Measurements from ENCODE around the gene FRRS1L.

Gene FRRS1L

DNA sequence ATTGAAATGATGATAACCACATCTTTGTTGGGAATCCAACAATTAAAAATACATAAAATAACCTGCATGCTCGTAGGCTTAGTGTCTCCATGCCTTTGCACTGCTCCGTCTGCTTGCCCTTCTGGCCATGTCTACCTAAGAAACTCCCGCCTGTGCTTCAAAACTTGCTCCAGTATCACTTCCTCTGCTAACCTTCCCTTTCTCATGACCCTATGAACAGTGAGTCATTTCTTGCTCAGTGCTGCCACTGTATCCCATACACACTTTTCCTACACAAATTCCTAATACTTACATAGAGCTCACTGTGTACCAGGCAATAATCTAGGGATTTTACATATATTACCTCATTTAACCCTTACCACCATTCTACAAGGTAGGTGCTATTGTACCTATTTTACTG lies 80.8 kb downstream of the FRRS1L start:
- TF ChIP-seq ZBTB7A (IDR thresholded peaks at IDR 0.05; ENCODE audit: low read depth): no peak
- no peak for TF ChIP-seq TCF12 (IDR thresholded peaks at IDR 0.05; ENCODE audit: low read depth)
- TF ChIP-seq, protein P1, sequence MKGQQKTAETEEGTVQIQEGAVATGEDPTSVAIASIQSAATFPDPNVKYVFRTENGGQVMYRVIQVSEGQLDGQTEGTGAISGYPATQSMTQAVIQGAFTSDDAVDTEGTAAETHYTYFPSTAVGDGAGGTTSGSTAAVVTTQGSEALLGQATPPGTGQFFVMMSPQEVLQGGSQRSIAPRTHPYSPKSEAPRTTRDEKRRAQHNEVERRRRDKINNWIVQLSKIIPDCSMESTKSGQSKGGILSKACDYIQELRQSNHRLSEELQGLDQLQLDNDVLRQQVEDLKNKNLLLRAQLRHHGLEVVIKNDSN (IDR thresholded peaks at IDR 0.05): no peak

DNA sequence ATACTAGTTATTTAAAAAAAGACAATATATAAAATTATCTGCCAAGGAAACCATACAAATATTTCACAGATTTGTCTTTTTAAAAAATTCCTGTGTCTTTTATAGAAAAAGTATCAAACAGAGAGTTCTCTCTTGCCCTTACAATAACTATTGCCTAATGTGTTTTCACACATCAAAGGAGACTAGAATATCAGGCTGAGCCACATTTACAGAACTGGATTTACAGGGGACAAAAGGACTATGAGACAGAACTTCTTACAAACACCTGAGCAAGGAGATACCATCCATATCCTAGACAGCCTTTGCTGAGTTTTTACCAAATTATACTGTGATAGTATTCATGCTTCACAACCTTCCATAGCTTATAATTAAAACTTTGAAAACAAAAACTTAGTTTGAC lies 81.5 kb downstream of the FRRS1L start:
- TF ChIP-seq ZBTB7A (IDR thresholded peaks at IDR 0.05; ENCODE audit: low read depth) (no peak), RAD21 (IDR thresholded peaks at IDR 0.05; ENCODE audit: low read depth) (no peak), TCF12 (IDR thresholded peaks at IDR 0.05; ENCODE audit: low read depth) (no peak), CREB1 (IDR thresholded peaks at IDR 0.05; ENCODE audit: low read depth) (no peak), EP300 (IDR thresholded peaks at IDR 0.05; ENCODE audit: borderline replicate concordance) (no peak), EGR1 (IDR thresholded peaks at IDR 0.05) (no peak), YY1 (IDR thresholded peaks at IDR 0.05; ENCODE audit: low read depth) (no peak), CEBPB (IDR thresholded peaks at IDR 0.05) (no peak), TAF1 (IDR thresholded peaks at IDR 0.05; ENCODE audit: low read depth) (no peak)
- TF ChIP-seq, protein P1 (IDR thresholded peaks at IDR 0.05): no peak
- TF ChIP-seq, protein P2, sequence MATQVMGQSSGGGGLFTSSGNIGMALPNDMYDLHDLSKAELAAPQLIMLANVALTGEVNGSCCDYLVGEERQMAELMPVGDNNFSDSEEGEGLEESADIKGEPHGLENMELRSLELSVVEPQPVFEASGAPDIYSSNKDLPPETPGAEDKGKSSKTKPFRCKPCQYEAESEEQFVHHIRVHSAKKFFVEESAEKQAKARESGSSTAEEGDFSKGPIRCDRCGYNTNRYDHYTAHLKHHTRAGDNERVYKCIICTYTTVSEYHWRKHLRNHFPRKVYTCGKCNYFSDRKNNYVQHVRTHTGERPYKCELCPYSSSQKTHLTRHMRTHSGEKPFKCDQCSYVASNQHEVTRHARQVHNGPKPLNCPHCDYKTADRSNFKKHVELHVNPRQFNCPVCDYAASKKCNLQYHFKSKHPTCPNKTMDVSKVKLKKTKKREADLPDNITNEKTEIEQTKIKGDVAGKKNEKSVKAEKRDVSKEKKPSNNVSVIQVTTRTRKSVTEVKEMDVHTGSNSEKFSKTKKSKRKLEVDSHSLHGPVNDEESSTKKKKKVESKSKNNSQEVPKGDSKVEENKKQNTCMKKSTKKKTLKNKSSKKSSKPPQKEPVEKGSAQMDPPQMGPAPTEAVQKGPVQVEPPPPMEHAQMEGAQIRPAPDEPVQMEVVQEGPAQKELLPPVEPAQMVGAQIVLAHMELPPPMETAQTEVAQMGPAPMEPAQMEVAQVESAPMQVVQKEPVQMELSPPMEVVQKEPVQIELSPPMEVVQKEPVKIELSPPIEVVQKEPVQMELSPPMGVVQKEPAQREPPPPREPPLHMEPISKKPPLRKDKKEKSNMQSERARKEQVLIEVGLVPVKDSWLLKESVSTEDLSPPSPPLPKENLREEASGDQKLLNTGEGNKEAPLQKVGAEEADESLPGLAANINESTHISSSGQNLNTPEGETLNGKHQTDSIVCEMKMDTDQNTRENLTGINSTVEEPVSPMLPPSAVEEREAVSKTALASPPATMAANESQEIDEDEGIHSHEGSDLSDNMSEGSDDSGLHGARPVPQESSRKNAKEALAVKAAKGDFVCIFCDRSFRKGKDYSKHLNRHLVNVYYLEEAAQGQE (IDR thresholded peaks at IDR 0.05; ENCODE audit: low read depth): no peak
- TF ChIP-seq, protein P3, sequence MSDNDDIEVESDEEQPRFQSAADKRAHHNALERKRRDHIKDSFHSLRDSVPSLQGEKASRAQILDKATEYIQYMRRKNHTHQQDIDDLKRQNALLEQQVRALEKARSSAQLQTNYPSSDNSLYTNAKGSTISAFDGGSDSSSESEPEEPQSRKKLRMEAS (IDR thresholded peaks at IDR 0.05): no peak

DNA sequence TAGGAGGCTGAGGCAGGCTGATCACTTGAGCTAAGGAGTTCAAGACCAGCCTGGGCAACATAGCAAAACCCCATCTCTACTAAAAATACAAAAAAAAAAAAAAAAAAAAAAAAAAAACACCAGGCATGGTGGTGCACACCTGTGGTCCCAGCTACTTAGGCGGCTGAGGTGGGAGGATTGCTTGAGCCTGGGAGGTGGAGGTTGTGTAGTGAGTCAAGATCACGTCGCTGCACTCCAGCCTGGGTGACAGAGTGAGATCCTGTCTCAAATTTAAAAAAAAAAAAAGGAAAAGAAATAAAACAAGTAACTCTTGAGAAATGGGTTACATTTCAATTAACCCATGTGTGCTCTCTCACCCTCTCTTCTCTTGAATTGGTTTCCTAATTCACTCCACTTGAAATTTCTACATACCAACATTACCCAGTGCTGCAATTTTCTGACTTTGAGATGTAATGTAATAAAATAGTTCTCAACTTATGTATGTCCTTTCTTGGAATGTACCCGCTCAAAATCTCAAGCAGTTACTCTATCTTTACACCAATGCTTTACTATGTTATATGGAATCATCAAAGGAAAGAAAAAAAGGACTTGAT lies 83.1 kb downstream of the FRRS1L start:
- TF ChIP-seq ZBTB7A (IDR thresholded peaks at IDR 0.05; ENCODE audit: low read depth) (no peak), TEAD4 (IDR thresholded peaks at IDR 0.05) (no peak), TCF12 (IDR thresholded peaks at IDR 0.05; ENCODE audit: low read depth) (no peak), FOXM1 (IDR thresholded peaks at IDR 0.05; ENCODE audit: borderline replicate concordance, low read depth) (no peak), EP300 (IDR thresholded peaks at IDR 0.05; ENCODE audit: borderline replicate concordance) (no peak)
- TF ChIP-seq, protein P2 (IDR thresholded peaks at IDR 0.05; ENCODE audit: low read depth): no peak

DNA sequence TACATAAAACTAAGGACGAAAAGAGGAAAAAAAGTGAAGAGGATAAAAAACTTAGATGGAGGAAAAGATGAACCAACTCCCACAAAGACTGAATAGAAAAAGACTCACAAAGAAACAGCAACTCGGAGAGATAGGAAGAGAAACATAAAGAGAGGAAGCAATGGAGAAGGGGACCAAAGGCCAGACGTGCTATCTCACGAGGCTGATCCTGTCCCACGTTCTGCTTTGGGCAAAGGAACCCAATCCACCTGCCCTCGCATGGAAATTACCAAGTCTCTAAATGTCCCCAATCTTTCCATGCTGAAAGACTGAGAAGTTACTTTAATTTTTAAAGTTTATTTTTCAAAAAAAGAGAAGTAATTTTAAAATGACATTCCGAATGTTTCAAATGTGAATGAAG lies 83.9 kb downstream of the FRRS1L start:
- TF ChIP-seq ZBTB7A (IDR thresholded peaks at IDR 0.05; ENCODE audit: low read depth): no peak
- no peak for TF ChIP-seq EGR1 (IDR thresholded peaks at IDR 0.05)
- TF ChIP-seq CEBPB (IDR thresholded peaks at IDR 0.05): no peak

DNA sequence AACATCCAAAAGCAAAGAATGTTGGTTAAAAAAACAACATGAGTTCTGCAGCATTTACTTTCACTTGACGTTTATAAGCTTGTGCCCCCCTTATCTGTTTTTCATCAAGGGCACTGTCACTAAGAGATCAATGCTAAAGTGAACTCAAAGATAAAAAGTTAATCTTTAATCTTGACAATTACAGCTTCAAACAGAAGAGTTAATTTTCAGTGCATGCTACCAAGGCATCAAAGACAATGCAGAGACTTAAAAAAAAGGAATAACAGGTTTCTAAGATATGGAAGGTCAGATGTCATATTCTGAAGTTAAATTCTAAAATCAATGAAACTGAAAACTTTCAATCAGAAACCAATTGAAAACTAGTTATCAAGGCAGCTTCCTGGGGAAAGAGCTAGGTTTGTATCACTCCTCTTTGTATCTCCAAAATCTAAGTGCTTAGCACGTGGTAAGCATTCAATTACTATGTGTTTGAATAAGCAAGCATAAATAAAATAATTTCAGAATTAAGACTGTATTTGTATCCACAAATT lies 84.9 kb downstream of the FRRS1L start:
- TF ChIP-seq CEBPB (IDR thresholded peaks at IDR 0.05) (no peak), YY1 (IDR thresholded peaks at IDR 0.05; ENCODE audit: low read depth) (no peak), EGR1 (IDR thresholded peaks at IDR 0.05) (no peak), RAD21 (IDR thresholded peaks at IDR 0.05; ENCODE audit: low read depth) (no peak), EP300 (IDR thresholded peaks at IDR 0.05; ENCODE audit: borderline replicate concordance) (no peak), TEAD4 (IDR thresholded peaks at IDR 0.05) (no peak)

Data from Ishikawa (cell line).